Fibroblast of lung (primary cell): ENCODE results near the gene PLA2G6. TPM values are rescaled to one million over a fixed set of nuclear protein-coding genes. Genes with fewer than 3 reads are reported as not detected.

Experiments used
- DNase-seq, 2 donors: peaks; one replicate each; pipeline versions ENCODE4 v3.0.0 to v3.0.0-alpha.2; 2010; ENCODE audit warnings: low read depth in 2 of 2
- H2AFZ ChIP-seq: 2 replicates; pipeline ENCODE4 v1.5.1; 2012; ENCODE audit warnings: low read length, control low read depth, inconsistent platforms
- H3K27ac ChIP-seq: 2 replicates; pipeline ENCODE4 v1.5.1; 2011; ENCODE audit warnings: low read length, control low read depth; ENCODE audit not compliant: insufficient read depth
- H3K27me3 ChIP-seq: 2 replicates; pipeline ENCODE4 v1.5.1; 2011; ENCODE audit warnings: mild to moderate bottlenecking, low read length; ENCODE audit not compliant: control insufficient read depth, insufficient read depth
- H3K36me3 ChIP-seq: 2 replicates; pipeline ENCODE4 v1.5.1; 2011; ENCODE audit warnings: low read length; ENCODE audit not compliant: control insufficient read depth, insufficient read depth
- H3K4me1 ChIP-seq: 2 replicates; pipeline ENCODE4 v1.5.1; 2011; ENCODE audit warnings: low read length; ENCODE audit not compliant: control insufficient read depth, insufficient read depth; ENCODE audit errors: extremely low read depth
- H3K4me2 ChIP-seq: 2 replicates; pipeline ENCODE4 v1.5.1; 2011; ENCODE audit warnings: low read length, control low read depth; ENCODE audit not compliant: insufficient read depth; ENCODE audit errors: extremely low read depth
- H3K4me3 ChIP-seq, 4 experiments: fragments of 200-600 bp in 1 of 4; sonication (generic) in 1 of 4; replicated peaks in 1 of 4; 2 replicates each; pipeline ENCODE4 v1.5.1; 2011 to 2016; ENCODE audit warnings: low read length in 4 of 4, low read depth in 3 of 4, mild to moderate bottlenecking in 3 of 4, control low read depth in 2 of 4, inconsistent platforms in 1 of 4, mixed read lengths in 1 of 4; ENCODE audit not compliant: insufficient read depth in 1 of 4; ENCODE audit errors: control extremely low read depth in 1 of 4
- H3K79me2 ChIP-seq: 2 replicates; pipeline ENCODE4 v1.5.1; 2012; ENCODE audit warnings: mild to moderate bottlenecking, low read length, inconsistent platforms; ENCODE audit not compliant: control insufficient read depth, insufficient read depth
- H3K9ac ChIP-seq: 2 replicates; pipeline ENCODE4 v1.5.1; 2011; ENCODE audit warnings: mild to moderate bottlenecking, low read length, control low read depth; ENCODE audit not compliant: insufficient read depth
- H3K9me3 ChIP-seq: 2 replicates; pipeline ENCODE4 v1.5.1; 2012; ENCODE audit warnings: low read depth, low read length; ENCODE audit not compliant: control insufficient read depth, insufficient read depth
- H4K20me1 ChIP-seq: 2 replicates; pipeline ENCODE4 v1.5.1; 2011; ENCODE audit warnings: low read length; ENCODE audit not compliant: control insufficient read depth, insufficient read depth; ENCODE audit errors: extremely low read depth
- EZH2 ChIP-seq: IDR thresholded peaks from 2 replicates; pipeline ENCODE4 v1.5.1; 2012; ENCODE audit warnings: low read length, control low read depth, mild to moderate bottlenecking; ENCODE audit errors: missing control alignments
- polyA plus RNA-seq, 2 donors: library from polyadenylated mRNA; depleted of rRNA in 1 of 2; stranded (reverse) in 1 of 2; unstranded in 1 of 2; fragments of >200 nt; gene quantifications; 2 replicates each; pipeline ENCODE4 v1.2.1, GENCODE V29; 2011 to 2012; ENCODE audit warnings: missing spikeins in 1 of 2
- total RNA-seq: library from RNA; depleted of rRNA; stranded (reverse); fragments of >200 nt; gene quantifications from 2 replicates; pipeline ENCODE4 v1.2.1, GENCODE V29; 2014
- TF ChIP-seq, protein P1 (sequence below), 2 donors: IDR thresholded peaks in 1 of 2; conservative IDR thresholded peaks in 1 of 2; 1 replicate in 1 of 2; 2 replicates in 1 of 2; pipeline ENCODE4 v1.5.1; 2011 to 2012; ENCODE audit warnings: low read length in 2 of 2, control low read depth in 1 of 2, inconsistent platforms in 1 of 2, low read depth in 1 of 2, mild to moderate bottlenecking in 1 of 2

The PLA2G6 gene
- total and polyA plus RNA-seq, 2 donors (not counting 1 experiment from before 2014, with no cell fraction given): 4.8 to 29.9 TPM

DNA sequence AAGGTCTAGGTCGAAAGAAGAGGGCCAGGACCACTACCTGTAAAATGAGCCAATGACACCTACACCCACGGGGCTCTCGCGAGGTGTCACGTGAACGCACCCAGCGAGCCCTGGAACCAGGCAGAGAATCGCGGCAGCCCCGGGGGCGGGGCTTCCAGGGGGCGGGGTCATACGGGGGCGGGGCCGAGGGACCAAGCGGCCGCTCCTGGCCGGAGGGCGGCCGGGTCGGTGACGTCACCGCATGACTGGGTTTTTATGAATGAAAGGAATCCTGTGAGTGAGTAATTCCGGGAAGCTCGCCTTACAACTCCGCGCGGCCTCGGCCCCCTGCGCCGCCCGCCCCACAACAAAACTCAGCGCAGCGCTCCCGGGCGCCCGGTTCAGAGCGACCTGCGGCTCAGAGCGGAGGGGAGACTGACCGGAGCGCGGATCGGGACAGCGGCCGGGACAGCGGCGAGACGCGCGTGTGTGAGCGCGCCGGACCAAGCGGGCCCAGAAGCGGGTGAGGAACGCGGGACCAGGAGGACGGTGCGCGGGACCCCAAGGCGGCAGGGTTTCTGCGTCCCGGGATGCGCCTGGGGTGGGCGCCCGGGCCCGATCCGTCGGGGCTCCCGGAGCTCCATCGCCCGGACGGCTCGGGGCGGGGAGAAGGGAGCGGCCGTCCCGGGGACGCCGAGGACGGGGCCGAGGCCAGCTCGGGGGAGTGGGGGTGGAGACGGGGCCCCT, 20.2 kb upstream of the PLA2G6 start, which contains the start of gene MAFF:
Gene MAFF (plus strand): TSS at position 284 of the 726 bp plus-strand sequence. CDS start 11,860 bp downstream, outside the sequence.
- H3K36me3 ChIP-seq: no peaks in the 10 kb centered on the region
- peak within 1 kb of the TSS; percentile 99 for H3K9ac ChIP-seq
- peak within 1 kb of the TSS; percentile 70 to 87 (median 80) for H3K4me3 ChIP-seq
- TF ChIP-seq EZH2: no peak
- TF ChIP-seq, protein P1, sequence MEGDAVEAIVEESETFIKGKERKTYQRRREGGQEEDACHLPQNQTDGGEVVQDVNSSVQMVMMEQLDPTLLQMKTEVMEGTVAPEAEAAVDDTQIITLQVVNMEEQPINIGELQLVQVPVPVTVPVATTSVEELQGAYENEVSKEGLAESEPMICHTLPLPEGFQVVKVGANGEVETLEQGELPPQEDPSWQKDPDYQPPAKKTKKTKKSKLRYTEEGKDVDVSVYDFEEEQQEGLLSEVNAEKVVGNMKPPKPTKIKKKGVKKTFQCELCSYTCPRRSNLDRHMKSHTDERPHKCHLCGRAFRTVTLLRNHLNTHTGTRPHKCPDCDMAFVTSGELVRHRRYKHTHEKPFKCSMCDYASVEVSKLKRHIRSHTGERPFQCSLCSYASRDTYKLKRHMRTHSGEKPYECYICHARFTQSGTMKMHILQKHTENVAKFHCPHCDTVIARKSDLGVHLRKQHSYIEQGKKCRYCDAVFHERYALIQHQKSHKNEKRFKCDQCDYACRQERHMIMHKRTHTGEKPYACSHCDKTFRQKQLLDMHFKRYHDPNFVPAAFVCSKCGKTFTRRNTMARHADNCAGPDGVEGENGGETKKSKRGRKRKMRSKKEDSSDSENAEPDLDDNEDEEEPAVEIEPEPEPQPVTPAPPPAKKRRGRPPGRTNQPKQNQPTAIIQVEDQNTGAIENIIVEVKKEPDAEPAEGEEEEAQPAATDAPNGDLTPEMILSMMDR (conservative IDR thresholded peaks at IDR 0.05 in 1 of 2, IDR thresholded peaks at IDR 0.05 in 1 of 2; ENCODE audit: low read depth in 1 of 2, low read length in 2 of 2): no peak
- no peaks in the 10 kb centered on the region for H3K27me3 ChIP-seq
- no peaks in the 10 kb centered on the region for H4K20me1 ChIP-seq
- peaks cover 44% of the 10 kb centered on the region for H3K79me2 ChIP-seq
- H3K4me2 ChIP-seq: peak within 1 kb of the TSS; percentile 95
- no peaks in the 10 kb centered on the region for H3K9me3 ChIP-seq
- H2AFZ ChIP-seq: peak within 1 kb of the TSS; percentile 93
- peak; percentile 95 to 98 for DNase-seq
- H3K4me1 ChIP-seq: peaks cover 23% of the 10 kb centered on the region
- H3K27ac ChIP-seq: peak within 1 kb of the TSS; percentile 100

- no peak for DNase-seq
- Histone ChIP-seq H3K9me3 (no peaks in the 10 kb centered on the region), H3K79me2 (peaks cover 39% of the 10 kb centered on the region), H3K27ac (peak overlapping the region; percentile 66), H3K4me3 (peak overlapping the region; percentile 36 to 67 (median 53)), H4K20me1 (no peaks in the 10 kb centered on the region), H3K9ac (peak overlapping the region; percentile 46), H3K27me3 (no peaks in the 10 kb centered on the region), H3K36me3 (no peaks in the 10 kb centered on the region), H2AFZ (peak overlapping the region; percentile 93), H3K4me1 (peaks cover 23% of the 10 kb centered on the region), H3K4me2 (peak overlapping the region; percentile 95)
- no peak for TF ChIP-seq EZH2
- TF ChIP-seq, protein P1 (conservative IDR thresholded peaks at IDR 0.05 in 1 of 2, IDR thresholded peaks at IDR 0.05 in 1 of 2; ENCODE audit: low read depth in 1 of 2, low read length in 2 of 2): no peak
Observed at GRCh38 chr22:38201371-38201710, 19.7 kb upstream of the PLA2G6 start.

GRCh38 chr22:38199826-38200559, 18.4 kb upstream of the PLA2G6 start:
- DNase-seq: no peak
- no peak overlapping the region for H3K4me3 ChIP-seq
- no peak overlapping the region for H3K27ac ChIP-seq
- no peaks in the 10 kb centered on the region for H4K20me1 ChIP-seq
- TF ChIP-seq, protein P1 (conservative IDR thresholded peaks at IDR 0.05 in 1 of 2, IDR thresholded peaks at IDR 0.05 in 1 of 2; ENCODE audit: low read depth in 1 of 2, low read length in 2 of 2): no peak
- TF ChIP-seq EZH2: no peak
- no peaks in the 10 kb centered on the region for H3K36me3 ChIP-seq
- H3K9me3 ChIP-seq: no peaks in the 10 kb centered on the region
- peaks cover 17% of the 10 kb centered on the region for H3K4me1 ChIP-seq
- peaks cover 26% of the 10 kb centered on the region for H3K79me2 ChIP-seq
- H3K9ac ChIP-seq: no peak overlapping the region
- no peaks in the 10 kb centered on the region for H3K27me3 ChIP-seq
- H2AFZ ChIP-seq: no peak overlapping the region
- H3K4me2 ChIP-seq: no peak overlapping the region
